ENCODE measurements around the gene ARHGAP11A.

ARHGAP11A gene

GRCh38 chr15:32688151-32688639 lies 72.9 kb downstream of the ARHGAP11A start:
- no peak for DNase-seq

Measured in activated CD4-positive, alpha-beta T cell treated with anti-CD3 and anti-CD28 coated beads, Interleukin-10, Interleukin-2, amounts not matched to agents 100 ng/mL and 50 ng/mL, durations not matched to agents 16 hours and 8 hours (primary cell).